HG02763 (cell line): Measurements from ENCODE around the gene SERHL2.
"Not testable (repeated sequence)": the region's sequence is repeated elsewhere in the genome, so short reads cannot be mapped to it uniquely, and the experiment has no call there.

ENCODE experiments used
- ATAC-seq: cut with Tn5 transposase; IDR thresholded peaks from one replicate; pipeline ENCODE4 v1.9.1; 2021; ENCODE audit warnings: mild to moderate bottlenecking, moderate library complexity; ENCODE audit not compliant: unreplicated experiment

SERHL2 gene

GRCh38 chr22:42603427-42603826, 49.7 kb downstream of the SERHL2 start:
- no peak for ATAC-seq

DNA sequence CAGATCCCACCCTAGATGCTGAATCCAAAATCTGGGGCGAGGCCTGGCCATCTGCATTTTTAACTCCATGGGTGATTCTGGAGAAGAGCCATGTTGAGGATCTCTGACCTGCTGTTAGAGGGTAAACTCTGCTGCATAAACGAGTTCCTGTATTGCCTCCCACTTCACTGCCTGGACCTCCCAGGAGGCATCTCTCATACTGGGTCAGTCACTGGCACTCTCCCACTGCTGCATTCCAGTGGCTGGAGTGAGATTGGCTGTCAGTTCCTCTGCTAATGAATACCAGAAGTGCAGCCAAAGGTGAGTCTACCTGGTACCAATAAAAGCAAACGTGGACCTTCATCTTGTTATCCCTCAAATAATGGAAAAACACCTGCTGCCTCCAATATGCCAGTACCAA, 50.6 kb downstream of the SERHL2 start:
- ATAC-seq: no peak

DNA sequence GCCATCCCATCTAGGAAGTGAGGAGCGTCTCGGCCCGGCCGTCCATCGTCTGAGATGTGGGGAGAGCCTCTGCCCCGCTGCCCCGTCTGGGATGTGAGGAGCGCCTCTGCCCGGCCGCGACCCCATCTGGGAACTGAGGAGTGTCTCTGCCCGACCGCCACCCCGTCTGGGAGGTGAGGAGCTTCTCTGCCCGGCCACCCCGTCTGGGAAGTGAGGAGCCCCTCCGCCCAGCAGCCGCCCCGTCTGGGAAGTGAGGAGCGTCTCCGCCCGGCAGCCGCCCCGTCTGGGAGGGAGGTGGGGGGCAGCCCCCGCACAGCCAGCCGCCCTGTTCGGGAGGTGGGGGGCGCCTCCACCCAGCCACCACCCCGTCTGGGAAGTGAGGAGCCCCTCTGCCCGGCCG, 53.9 kb downstream of the SERHL2 start:
- not testable (repeated sequence) for ATAC-seq

- no peak for ATAC-seq
Measured at GRCh38 chr22:42608136-42608822, 54.5 kb downstream of the SERHL2 start.

DNA sequence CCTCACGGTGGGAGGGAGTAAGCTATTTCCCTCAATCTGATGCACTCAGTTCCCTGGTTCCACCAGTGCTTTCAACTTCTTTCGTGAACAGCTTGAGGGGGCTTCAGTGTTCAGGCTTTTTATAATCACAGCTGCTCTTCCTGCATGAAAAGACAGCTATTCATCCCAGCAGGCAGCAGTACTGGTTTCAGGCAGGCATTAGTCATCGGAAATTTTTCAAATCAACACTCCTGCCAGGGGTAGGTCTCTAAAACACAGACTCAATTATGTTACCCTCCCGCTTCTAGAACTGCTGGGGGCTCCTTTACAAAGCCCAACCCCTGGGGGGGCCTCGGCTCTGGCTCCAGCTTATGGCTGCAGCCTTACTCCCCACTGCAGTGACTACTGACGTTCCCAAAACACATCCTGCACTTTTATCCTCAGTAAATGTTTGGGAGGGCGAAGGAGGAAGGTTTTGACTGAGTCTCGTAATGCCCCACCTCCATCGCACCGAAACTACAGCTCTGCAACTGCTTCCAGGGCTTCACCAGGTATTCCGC, 55.1 kb downstream of the SERHL2 start:
- ATAC-seq: no peak

- ATAC-seq: no peak
Measured at GRCh38 chr22:42610186-42610585, 56.4 kb downstream of the SERHL2 start.

- ATAC-seq: no peak
Measured at GRCh38 chr22:42611051-42611450, 57.3 kb downstream of the SERHL2 start.

GRCh38 chr22:42612336-42612735, 58.6 kb downstream of the SERHL2 start:
- ATAC-seq: no peak

DNA sequence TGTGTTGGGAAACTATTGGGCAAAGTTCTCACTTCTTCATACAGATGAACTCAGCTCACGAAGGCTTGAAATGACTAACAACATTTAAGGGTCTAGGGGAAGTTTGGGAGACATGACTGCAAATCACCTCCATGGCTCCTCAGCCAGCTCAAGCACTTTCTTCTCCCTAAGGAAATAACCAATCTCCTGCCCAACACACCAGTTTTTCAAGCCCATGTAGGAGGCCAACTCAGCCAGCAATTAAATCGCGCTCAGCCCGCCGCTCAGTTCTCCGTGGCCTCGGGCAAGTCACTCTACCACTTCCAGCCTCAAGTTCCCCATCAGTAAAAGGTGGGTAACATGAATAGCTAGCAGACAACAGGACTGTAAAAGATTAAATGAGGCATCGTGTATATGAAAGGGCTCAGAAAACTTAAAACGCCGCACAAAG, 60.1 kb downstream of the SERHL2 start:
- ATAC-seq: no peak

- ATAC-seq: peak; percentile 75
Measured at GRCh38 chr22:42614312-42615091, 60.7 kb downstream of the SERHL2 start, which contains the start of gene POLDIP3. Gene POLDIP3 (minus strand): TSS chr22:42614883. CDS start chr22:42614857, 26 bp downstream.

DNA sequence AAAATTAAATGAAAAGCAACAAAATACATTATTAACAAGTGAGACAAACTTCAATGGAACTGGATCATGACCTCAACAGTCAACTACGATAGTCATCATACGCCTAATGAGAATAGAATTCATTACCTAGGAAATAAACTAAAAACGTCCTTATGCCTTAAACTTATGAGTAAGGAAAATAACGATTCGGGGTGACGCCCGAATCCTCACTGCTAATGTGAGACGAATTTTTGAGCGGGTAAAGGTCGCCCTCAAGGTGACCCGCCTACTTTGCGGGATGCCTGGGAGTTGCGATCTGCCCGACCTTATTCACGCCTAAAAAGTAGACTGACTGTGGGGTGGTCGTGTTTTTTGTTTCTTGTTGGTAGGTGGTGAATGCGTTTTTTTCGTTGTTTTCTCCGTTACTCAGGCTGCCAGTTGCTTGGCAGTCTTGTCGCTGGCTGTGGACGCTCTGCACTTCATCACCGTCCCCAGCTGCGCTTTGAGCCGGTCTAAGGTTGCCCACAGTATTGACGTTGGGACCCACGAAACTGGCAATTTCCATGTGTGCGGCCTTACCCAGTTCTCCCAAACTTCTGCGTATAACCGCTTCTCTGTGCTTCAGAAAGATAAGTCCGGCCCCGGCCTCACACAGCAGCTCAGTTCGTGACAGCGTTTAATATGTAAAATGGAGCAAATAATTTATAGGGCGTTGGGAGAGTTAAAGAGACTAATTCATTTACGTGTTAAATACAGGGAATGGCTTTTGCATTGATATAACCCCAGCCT, 61.5 kb downstream of the SERHL2 start:
- ATAC-seq: peak; percentile 37

DNA sequence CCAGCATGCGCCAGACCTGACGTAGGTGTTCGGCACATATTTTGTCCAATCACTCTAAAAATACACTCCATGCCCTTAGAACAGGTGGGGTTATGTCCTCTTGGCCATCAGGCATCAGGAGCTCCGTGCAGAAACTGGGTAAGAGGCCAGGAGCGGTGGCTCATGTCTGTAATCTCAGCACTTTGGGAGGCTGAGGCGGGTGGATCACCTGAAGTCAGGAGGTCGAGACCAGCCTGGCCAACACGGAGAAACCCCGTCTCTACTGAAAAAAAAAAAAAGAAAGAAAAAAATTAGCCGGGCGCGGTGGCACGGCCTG, 62.1 kb downstream of the SERHL2 start:
- ATAC-seq: not testable (repeated sequence)

DNA sequence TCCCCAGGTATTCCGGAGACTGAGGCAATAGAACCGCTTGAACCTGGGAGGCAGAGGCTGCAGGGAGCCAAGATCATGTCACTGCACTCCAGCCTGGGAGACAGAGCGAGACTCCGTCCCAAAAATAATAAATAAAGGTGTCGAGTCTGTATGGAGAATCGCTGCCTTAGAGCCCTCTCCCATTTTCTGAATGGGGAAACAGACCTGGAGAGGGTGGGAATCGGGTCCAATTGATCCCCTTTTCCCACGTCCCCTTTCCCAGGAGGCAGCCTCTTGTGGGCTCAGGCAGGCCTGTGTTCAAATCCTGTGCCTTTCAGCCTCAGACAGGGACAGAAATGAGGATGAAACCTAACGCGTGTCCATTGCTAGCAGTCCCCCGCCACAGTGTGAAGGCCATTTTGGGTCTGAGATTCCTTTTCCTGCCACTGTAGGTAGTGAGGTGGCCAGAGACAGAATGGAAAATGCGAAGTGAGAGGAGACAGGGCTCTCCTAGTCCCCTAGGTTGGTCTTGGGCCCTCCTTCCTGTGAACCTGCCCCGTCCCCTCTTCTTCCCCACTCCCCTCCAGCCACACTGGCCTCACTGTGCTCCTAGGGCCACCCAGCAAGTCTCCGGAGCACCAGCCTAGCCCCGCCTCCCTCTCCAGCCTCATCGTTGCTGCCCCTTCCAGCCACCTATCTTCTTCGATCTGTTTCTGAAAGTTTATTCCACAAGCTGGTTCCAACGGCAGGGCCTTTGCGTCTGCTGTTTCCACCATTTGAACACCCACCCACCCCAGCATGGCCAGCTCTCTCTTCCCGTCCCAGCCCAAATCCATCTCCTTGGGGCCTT, 63.6 kb downstream of the SERHL2 start:
- ATAC-seq: no peak

- ATAC-seq: no peak
Measured at GRCh38 chr22:42619261-42620063, 65.7 kb downstream of the SERHL2 start.

DNA sequence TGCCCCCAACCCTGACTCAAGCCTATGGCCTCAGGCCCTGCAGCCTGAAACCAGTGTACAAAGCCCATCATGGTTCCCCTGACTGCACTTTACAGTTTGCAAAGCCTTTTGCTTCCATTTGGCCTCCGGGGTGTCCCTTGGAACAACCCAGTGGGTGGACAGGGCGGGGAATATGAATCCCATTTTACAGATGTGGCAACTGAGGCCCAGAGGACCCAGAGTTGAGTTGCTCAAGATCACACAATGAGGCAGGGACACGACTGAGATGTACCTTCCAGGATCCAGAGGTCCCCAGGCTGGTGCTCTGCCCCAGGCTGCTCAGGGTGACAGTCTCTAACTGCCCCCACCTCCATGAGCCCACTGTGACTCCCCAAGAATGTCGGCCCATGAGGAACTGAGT, 66.3 kb downstream of the SERHL2 start:
- ATAC-seq: no peak

DNA sequence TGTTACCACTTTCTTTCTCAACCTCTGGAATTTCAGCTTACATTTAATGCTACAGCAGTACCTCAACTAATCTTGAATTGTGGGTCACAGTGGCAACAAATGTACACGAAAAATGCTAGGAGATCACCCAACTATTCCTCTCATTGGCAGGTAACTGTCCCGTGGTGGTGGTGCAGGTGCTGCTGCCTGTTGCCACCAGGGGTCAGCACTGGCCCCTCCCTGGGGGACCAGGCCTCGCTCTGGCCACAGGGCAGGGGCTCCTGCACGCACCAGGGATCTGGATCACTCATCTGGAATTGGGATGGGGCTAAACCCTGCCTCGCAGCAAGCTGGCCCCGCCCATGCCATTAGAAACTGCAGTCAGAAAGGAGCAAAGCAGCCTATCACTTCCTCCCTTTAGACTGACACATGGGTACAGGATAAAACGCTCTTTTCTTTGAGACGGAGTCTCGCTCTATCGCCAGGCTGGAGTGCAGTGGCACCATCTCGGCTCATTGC, 67.8 kb downstream of the SERHL2 start:
- no peak for ATAC-seq

DNA sequence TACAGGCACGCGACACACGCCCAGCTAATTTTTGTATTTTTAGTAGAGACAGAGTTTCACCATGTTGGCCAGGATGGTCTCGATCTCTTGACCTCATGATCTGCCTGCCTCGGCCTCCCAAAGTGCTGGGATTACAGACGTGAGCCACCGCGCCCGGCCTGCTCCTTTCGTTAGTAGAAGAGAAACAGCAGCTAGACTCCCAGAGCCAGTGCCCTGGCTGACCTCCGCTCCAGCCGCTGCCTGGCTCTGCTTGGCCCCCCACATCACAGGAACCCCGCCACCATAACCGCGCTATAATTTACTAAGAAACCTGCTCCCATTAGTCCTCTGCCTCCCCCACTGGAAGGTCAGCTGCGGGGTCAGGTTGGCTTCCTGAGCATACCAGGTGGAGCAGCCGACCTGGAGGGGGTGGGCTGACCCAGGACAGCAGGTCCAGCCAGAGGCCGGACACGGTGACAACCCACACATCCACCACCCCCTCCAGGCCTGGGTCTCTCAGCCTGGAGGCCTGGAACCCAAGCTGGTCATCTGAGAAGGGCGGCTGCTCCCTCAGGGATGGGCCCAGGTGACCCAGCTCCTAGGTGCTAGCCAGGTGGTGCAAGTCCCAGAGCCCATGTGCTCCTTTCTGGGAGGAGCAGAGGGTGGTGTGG, 68.4 kb downstream of the SERHL2 start:
- no peak for ATAC-seq

DNA sequence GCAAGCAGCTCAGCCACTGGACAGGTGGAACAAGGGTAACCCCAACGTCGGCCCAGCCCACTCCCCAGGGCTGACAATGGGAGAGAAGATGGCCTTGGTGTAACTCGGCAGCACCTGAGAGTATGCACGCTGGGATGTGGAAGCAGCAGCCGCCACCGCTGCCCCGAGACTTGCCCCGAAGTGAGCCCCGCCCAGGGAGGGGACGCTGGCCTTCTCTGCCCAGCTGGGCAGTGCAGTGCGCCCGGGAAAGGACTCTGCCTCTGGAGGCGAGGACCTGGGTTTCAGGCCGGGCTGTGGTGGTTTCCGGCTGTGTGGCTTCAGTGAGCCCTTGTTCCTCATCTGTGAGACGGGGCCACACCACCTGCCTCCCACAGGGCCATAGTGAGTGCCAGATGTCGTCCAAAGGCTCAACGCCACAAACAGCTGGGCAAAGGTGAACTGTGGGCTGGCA, 69.6 kb downstream of the SERHL2 start:
- no peak for ATAC-seq
